Keratinocyte (primary cell): ENCODE measurements around the gene HCK. TPM values are rescaled to one million over a fixed set of nuclear protein-coding genes. Genes with fewer than 3 reads are reported as not detected.
A peak's percentile ranks its signal among the peaks of the same experiment; 100 is the strongest.

Experiments used
- DNase-seq: peaks from one replicate; pipeline ENCODE4 v3.0.0-alpha.2; 2011; ENCODE audit warnings: low read depth, missing footprints, low spot score
- FAIRE-seq: peaks from 2 replicates; lab custom pipeline; 2011; peaks lifted over from hg19 to GRCh38; lab: Jason Lieb, UNC
- H2AFZ ChIP-seq: 2 replicates; pipeline ENCODE4 v1.6.0; 2012; ENCODE audit warnings: low read length, control low read depth, inconsistent platforms; ENCODE audit not compliant: control insufficient read depth
- H3K27ac ChIP-seq: 2 replicates; pipeline ENCODE4 v1.5.1; 2011; ENCODE audit warnings: low read length; ENCODE audit not compliant: control insufficient read depth, insufficient read depth
- H3K27me3 ChIP-seq: 3 replicates; pipeline ENCODE4 v1.6.0; 2011; ENCODE audit warnings: low read length; ENCODE audit not compliant: control insufficient read depth, insufficient read depth; ENCODE audit errors: extremely low read depth
- H3K36me3 ChIP-seq, 2 experiments: 2 replicates in 1 of 2; 3 replicates in 1 of 2; pipeline ENCODE4 v1.5.1; 2011; ENCODE audit warnings: low read length in 2 of 2, mild to moderate bottlenecking in 1 of 2; ENCODE audit not compliant: control insufficient read depth in 2 of 2, insufficient read depth in 2 of 2; ENCODE audit errors: extremely low read depth in 1 of 2
- H3K4me1 ChIP-seq: 3 replicates; pipeline ENCODE4 v1.5.1; 2011; ENCODE audit warnings: low read length; ENCODE audit not compliant: control insufficient read depth, insufficient read depth; ENCODE audit errors: extremely low read depth
- H3K4me2 ChIP-seq: 3 replicates; pipeline ENCODE4 v1.6.0; 2011; ENCODE audit warnings: low read depth, low read length; ENCODE audit not compliant: control insufficient read depth, insufficient read depth; ENCODE audit errors: extremely low read depth
- H3K4me3 ChIP-seq, 3 experiments: fragments of 200-600 bp in 1 of 3; sonication (generic) in 1 of 3; 2 replicates in 2 of 3; 3 replicates in 1 of 3; pipeline ENCODE4 v1.5.1; 2011 to 2016; ENCODE audit warnings: low read length in 3 of 3, mild to moderate bottlenecking in 3 of 3, control low read depth in 2 of 3, inconsistent platforms in 1 of 3, low read depth in 1 of 3, mixed read lengths in 1 of 3, mixed run types in 1 of 3, moderate library complexity in 1 of 3; ENCODE audit not compliant: control insufficient read depth in 2 of 3, insufficient read depth in 2 of 3; ENCODE audit errors: extremely low read depth in 1 of 3
- H3K79me2 ChIP-seq: 2 replicates; pipeline ENCODE4 v1.6.0; 2012; ENCODE audit warnings: low read length; ENCODE audit not compliant: control insufficient read depth, insufficient read depth
- H3K9ac ChIP-seq: 3 replicates; pipeline ENCODE4 v1.6.0; 2011; ENCODE audit warnings: low read length; ENCODE audit not compliant: control insufficient read depth, insufficient read depth; ENCODE audit errors: extremely low read depth
- H3K9me1 ChIP-seq: 3 replicates; pipeline ENCODE4 v1.6.0; 2011; ENCODE audit warnings: low read length; ENCODE audit not compliant: control insufficient read depth, insufficient read depth; ENCODE audit errors: extremely low read depth
- H3K9me3 ChIP-seq: 2 replicates; pipeline ENCODE4 v1.5.1; 2012; ENCODE audit warnings: low read depth, low read length; ENCODE audit not compliant: control insufficient read depth
- H4K20me1 ChIP-seq: 3 replicates; pipeline ENCODE4 v1.6.0; 2011; ENCODE audit warnings: low read length; ENCODE audit not compliant: control insufficient read depth, insufficient read depth; ENCODE audit errors: extremely low read depth
- CTCF ChIP-seq, 3 experiments: IDR thresholded peaks in 1 of 3; conservative IDR thresholded peaks in 1 of 3; optimal IDR thresholded peaks in 1 of 3; 2 replicates in 2 of 3; 3 replicates in 1 of 3; pipeline versions ENCODE3 to v1.5.1; 2011; ENCODE audit warnings: low read length in 3 of 3, mild to moderate bottlenecking in 3 of 3, moderate library complexity in 2 of 3, control low read depth in 1 of 3, inconsistent platforms in 1 of 3; ENCODE audit not compliant: insufficient read depth in 2 of 3; ENCODE audit errors: extremely low read depth in 1 of 3
- EZH2 ChIP-seq: IDR thresholded peaks from one replicate; pipeline ENCODE4 v1.6.1; 2012; ENCODE audit warnings: inconsistent platforms, mild to moderate bottlenecking, low read length, moderate library complexity
- dilution Hi-C: fragments of 300-500 bp; cut with MboI; formaldehyde crosslinking; loops from one replicate; pipeline ENCODE4 v1.7.0; 2020; ENCODE audit warnings: low sequenced_read_pairs; ENCODE audit not compliant: extremely low pct_ligation_motif_present
- polyA plus RNA-seq, 5 experiments: library from polyadenylated mRNA; depleted of rRNA in 3 of 5; stranded (reverse) in 3 of 5; stranded (forward) in 1 of 5; unstranded in 1 of 5; fragments of >200 nt; gene quantifications; 1 replicate in 1 of 5; 2 replicates in 3 of 5; 3 replicates in 1 of 5; pipeline versions ENCODE4 v1.2.1 to v1.2.3, GENCODE V29; 2011 to 2012; ENCODE audit warnings: missing spikeins in 2 of 5, low read depth in 1 of 5, low replicate concordance in 1 of 5

HCK gene
- polyA plus RNA-seq, 1 donor (not counting 4 experiments of a cell fraction or from before 2014, with no cell fraction given) = not detected

- Histone ChIP-seq H2AFZ (no peak overlapping the region), H3K27ac (no peak overlapping the region), H3K36me3 (no peaks in the 10 kb centered on the region), H3K4me2 (no peak overlapping the region), H3K9ac (no peak overlapping the region), H3K4me1 (no peaks in the 10 kb centered on the region), H4K20me1 (no peaks in the 10 kb centered on the region), H3K9me1 (no peaks in the 10 kb centered on the region), H3K27me3 (peaks cover 42% of the 10 kb centered on the region), H3K9me3 (no peaks in the 10 kb centered on the region), H3K4me3 (no peak overlapping the region), H3K79me2 (no peaks in the 10 kb centered on the region)
- no peak for DNase-seq
- no peak for FAIRE-seq
- TF ChIP-seq CTCF (optimal IDR thresholded peaks at IDR 0.05 in 1 of 3, IDR thresholded peaks at IDR 0.05 in 1 of 3, conservative IDR thresholded peaks at IDR 0.05 in 1 of 3; ENCODE audit: extremely low read depth in 1 of 3, insufficient read depth in 2 of 3, low read length in 3 of 3) = peak in 2 of 3 experiments; percentile 3 to 46
- no peak for TF ChIP-seq EZH2
- dilution Hi-C loops = no loop called here
Measured at GRCh38 chr20:32034581-32035425, 17.2 kb upstream of the HCK start.

DNA sequence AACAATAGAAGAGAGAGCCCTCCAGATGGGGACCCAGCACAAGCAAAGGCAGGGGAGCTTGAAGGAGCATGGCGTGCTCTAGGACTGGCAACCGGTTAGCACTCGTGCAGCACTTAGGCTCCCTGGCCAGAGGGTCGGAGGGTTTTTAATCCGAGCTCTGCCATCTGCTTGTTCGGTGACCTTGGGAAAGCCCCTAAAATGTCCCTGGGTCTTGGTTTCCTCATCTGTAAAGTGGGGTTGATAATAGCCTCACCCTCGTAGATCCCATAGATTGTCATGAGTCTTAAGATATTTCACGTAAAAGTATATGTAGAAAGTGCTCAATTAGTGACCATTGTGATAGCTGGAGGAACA, 16.6 kb upstream of the HCK start:
- dilution Hi-C loops = no loop called here
- no peak overlapping the region for H3K4me2 ChIP-seq
- peaks cover 3% of the 10 kb centered on the region for H3K4me1 ChIP-seq
- TF ChIP-seq CTCF (optimal IDR thresholded peaks at IDR 0.05 in 1 of 3, IDR thresholded peaks at IDR 0.05 in 1 of 3, conservative IDR thresholded peaks at IDR 0.05 in 1 of 3; ENCODE audit: extremely low read depth in 1 of 3, insufficient read depth in 2 of 3, low read length in 3 of 3) (no peak), EZH2 (no peak)
- no peak overlapping the region for H2AFZ ChIP-seq
- H4K20me1 ChIP-seq = no peaks in the 10 kb centered on the region
- no peaks in the 10 kb centered on the region for H3K9me1 ChIP-seq
- no peak for DNase-seq
- H3K27ac ChIP-seq = no peak overlapping the region
- H3K27me3 ChIP-seq = peaks cover 40% of the 10 kb centered on the region
- no peaks in the 10 kb centered on the region for H3K9me3 ChIP-seq
- no peaks in the 10 kb centered on the region for H3K79me2 ChIP-seq
- H3K9ac ChIP-seq = no peak overlapping the region
- H3K36me3 ChIP-seq = no peaks in the 10 kb centered on the region
- H3K4me3 ChIP-seq = no peak overlapping the region
- no peak for FAIRE-seq
